HCT116 (cell line): ENCODE data around the gene TMEM151A. TPM values are rescaled to one million over a fixed set of nuclear protein-coding genes. Genes with fewer than 3 reads are reported as not detected.

ENCODE experiments used
- ATAC-seq: fragments of 200-7000 bp; cut with Tn5 transposase; 2 replicates; pipeline ENCODE4 v1.9.1; 2020; ENCODE audit warnings: mild to moderate bottlenecking, moderate library complexity
- BruUV-seq: library from RNA; stranded (reverse); fragments of 400-500 nt; replicated peaks from 2 replicates; lab custom pipeline; 2021; lab: Mats Ljungman, UMichigan
- CTCF ChIA-PET: fragments of 300-600 bp; sonication (Branson Sonifier 250); formaldehyde crosslinking; loops from one replicate; lab custom pipeline; 2021; ENCODE audit warnings: antibody characterized with exemption; lab: Charles Lee
- POLR2A ChIA-PET: fragments of 300-600, 350-600 bp; sonication (Branson Sonifier 250); formaldehyde crosslinking; loops from one replicate; lab custom pipeline; 2021; ENCODE audit warnings: antibody characterized with exemption; lab: Charles Lee
- RAD21 ChIA-PET, 2 experiments: fragments of 300-600 bp; sonication (Branson Sonifier 250); formaldehyde crosslinking; loops; one replicate each; lab custom pipeline; 2023; ENCODE audit warnings: low total read pairs in 2 of 2; ENCODE audit not compliant: uncharacterized antibody in 2 of 2, unreplicated experiment in 2 of 2, low non-redundant PET in 1 of 2; lab: Charles Lee
- DNase-seq: peaks from one replicate; pipeline ENCODE4 v3.0.0-alpha.2; 2010; ENCODE audit warnings: low read depth, low spot score
- H2AFZ ChIP-seq: fragments of 200-600 bp; shearing (Covaris generic), sonication (generic); 2 replicates; pipeline ENCODE4 v1.6.1; 2017; ENCODE audit warnings: low read depth, mixed run types, mixed read lengths, antibody characterized with exemption, low read length; ENCODE audit not compliant: poor library complexity, severe bottlenecking
- H3K27ac ChIP-seq: 2 replicates; pipeline ENCODE4 v1.5.1; 2012; ENCODE audit warnings: low read depth, low read length
- H3K27me3 ChIP-seq: fragments of 200-600 bp; sonication (generic); 2 replicates; pipeline ENCODE4 v1.6.1; 2016; ENCODE audit warnings: mixed run types, low read length, mixed read lengths; ENCODE audit not compliant: insufficient read depth
- H3K36me3 ChIP-seq, 2 experiments: fragments of 200-500 bp in 1 of 2; fragments of 200-600 bp in 1 of 2; sonication (Bioruptor generic) in 1 of 2; sonication (generic) in 1 of 2; 2 replicates each; pipeline versions ENCODE4 v1.5.1 to v1.6.1; 2014 to 2016; ENCODE audit warnings: low read length in 2 of 2, inconsistent platforms in 1 of 2, mixed read lengths in 1 of 2, mixed run types in 1 of 2; ENCODE audit not compliant: insufficient read depth in 2 of 2, control insufficient read depth in 1 of 2
- H3K4me1 ChIP-seq, 2 experiments: fragments of 200-600 bp in 1 of 2; sonication (generic) in 1 of 2; 2 replicates each; pipeline versions ENCODE4 v1.5.1 to v1.6.1; 2012 to 2017; ENCODE audit warnings: low read length in 2 of 2, inconsistent platforms in 1 of 2, mild to moderate bottlenecking in 1 of 2, mixed read lengths in 1 of 2, mixed run types in 1 of 2, moderate library complexity in 1 of 2; ENCODE audit not compliant: insufficient read depth in 2 of 2, control insufficient read depth in 1 of 2
- H3K4me2 ChIP-seq: fragments of 200-600 bp; sonication (generic); 2 replicates; pipeline ENCODE4 v1.6.1; 2017; ENCODE audit warnings: mixed run types, low read length, mixed read lengths
- H3K4me3 ChIP-seq, 2 experiments: fragments of 200-600 bp in 1 of 2; sonication (generic) in 1 of 2; replicated peaks in 1 of 2; 2 replicates each; pipeline ENCODE4 v1.5.1; 2011 to 2016; ENCODE audit warnings: low read length in 2 of 2, control low read depth in 1 of 2, low read depth in 1 of 2, mild to moderate bottlenecking in 1 of 2, mixed read lengths in 1 of 2, mixed run types in 1 of 2
- H3K79me2 ChIP-seq: fragments of 200-600 bp; sonication (generic); 2 replicates; pipeline ENCODE4 v1.6.1; 2017; ENCODE audit warnings: mild to moderate bottlenecking, mixed run types, low read length, moderate library complexity, mixed read lengths; ENCODE audit not compliant: insufficient read depth
- H3K9ac ChIP-seq: fragments of 200-600 bp; sonication (generic); 2 replicates; pipeline ENCODE4 v1.6.1; 2016; ENCODE audit warnings: low read length, mixed read lengths
- H3K9me2 ChIP-seq: fragments of 200-600 bp; sonication (generic), shearing (Covaris generic); 2 replicates; pipeline ENCODE4 v1.6.1; 2017; ENCODE audit warnings: mixed run types, mild to moderate bottlenecking, moderate library complexity; ENCODE audit not compliant: insufficient read depth
- H3K9me3 ChIP-seq, 2 experiments: fragments of 200-500 bp in 1 of 2; fragments of 200-600 bp in 1 of 2; sonication (Bioruptor generic) in 1 of 2; sonication (generic) in 1 of 2; 2 replicates each; pipeline ENCODE4 v1.6.1; 2014 to 2017; ENCODE audit warnings: low read length in 2 of 2, mixed read lengths in 2 of 2, inconsistent platforms in 1 of 2, low read depth in 1 of 2, mild to moderate bottlenecking in 1 of 2, mixed run types in 1 of 2, moderate library complexity in 1 of 2; ENCODE audit not compliant: control insufficient read depth in 1 of 2, insufficient read depth in 1 of 2
- H4K20me1 ChIP-seq: fragments of 200-600 bp; sonication (generic), shearing (Covaris generic); 2 replicates; pipeline ENCODE4 v1.6.1; 2017; ENCODE audit warnings: mixed run types, mild to moderate bottlenecking, moderate library complexity; ENCODE audit not compliant: insufficient read depth
- YY1 ChIP-seq: IDR thresholded peaks from 2 replicates; pipeline ENCODE4 v1.6.1; 2011; ENCODE audit warnings: low read length, low read depth, moderate library complexity, mild to moderate bottlenecking; ENCODE audit not compliant: insufficient replicate concordance; ENCODE audit errors: extremely low read depth
- ZNF274 ChIP-seq: fragments of 200-500 bp; sonication (Bioruptor generic); IDR thresholded peaks from 2 replicates; pipeline ENCODE4 v1.6.1; 2014; ENCODE audit warnings: mild to moderate bottlenecking, low read depth, low read length, inconsistent platforms
- intact Hi-C: fragments of 100-400 bp; cut with micrococcal nuclease; formaldehyde crosslinking; loops from 2 replicates; pipeline ENCODE4 v1.10.0; 2022
- total RNA-seq: library from RNA; stranded (reverse); gene quantifications from one replicate; pipeline ENCODE4 v1.2.1, GENCODE V29; 2021; ENCODE audit not compliant: unreplicated experiment

Gene TMEM151A
- total RNA-seq, 1 experiment from 2014 or later: 5.9 TPM

DNA sequence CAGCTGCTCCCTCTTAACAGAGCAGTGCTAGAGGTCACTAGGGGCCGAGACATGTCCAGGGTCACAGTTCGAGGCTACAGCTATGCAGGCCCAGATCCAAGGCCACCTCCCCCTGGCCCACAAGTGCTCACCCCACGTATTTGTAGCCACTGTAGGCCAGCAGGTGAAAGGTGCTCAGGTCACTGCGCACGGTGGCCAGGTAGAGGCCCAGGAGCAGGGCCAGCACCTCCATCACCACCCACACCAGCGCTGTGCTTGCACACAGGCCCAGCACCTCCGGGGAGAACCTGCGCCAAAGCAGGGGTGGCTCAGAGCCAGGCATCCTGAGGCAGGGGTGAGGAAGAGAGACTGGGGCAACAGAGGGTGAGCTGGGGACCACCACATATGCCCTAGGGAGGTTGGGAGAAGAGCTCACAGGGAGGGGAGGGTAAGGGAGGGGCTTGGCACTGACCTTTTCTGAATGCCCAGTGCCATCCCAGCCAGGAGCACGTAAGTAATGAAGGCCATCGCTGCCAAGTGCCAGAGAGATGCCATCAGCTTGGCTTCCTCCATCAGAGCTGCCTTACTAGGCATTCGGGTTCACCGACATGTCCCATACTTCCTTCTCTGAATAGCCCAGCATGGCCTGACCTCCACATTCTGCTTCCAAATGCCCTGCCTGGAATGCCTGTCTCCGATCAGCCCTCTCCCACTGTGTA lies 6.3 kb upstream of the TMEM151A start:
- intact Hi-C loops: no loop called here
- Histone ChIP-seq H3K27ac (no peak overlapping the region), H3K27me3 (no peaks in the 10 kb centered on the region), H3K4me3 (no peak overlapping the region), H3K4me1 (peaks cover 11 to 46% of the 10 kb centered on the region in 2 experiments), H3K9ac (no peak overlapping the region), H3K79me2 (peaks cover 19% of the 10 kb centered on the region), H3K9me3 (no peaks in the 10 kb centered on the region), H2AFZ (no peak overlapping the region), H3K9me2 (no peaks in the 10 kb centered on the region), H4K20me1 (no peaks in the 10 kb centered on the region), H3K4me2 (no peak overlapping the region), H3K36me3 (no peaks in the 10 kb centered on the region)
- RAD21 ChIA-PET: no interaction called here
- CTCF ChIA-PET: interaction anchor here (0.6 kb wide), 1 partner anchor 151 kb away, joined by 5 read pairs; no protein-coding TSS in a partner anchor
- BruUV-seq: no TSS peak
- POLR2A ChIA-PET: interaction anchor here (0.9 kb wide), 1 partner anchor 17 kb away, joined by 8 read pairs; the partner anchor contains the start of gene RAB1B
- ATAC-seq: no peak
- DNase-seq: no peak
- no peak for TF ChIP-seq ZNF274

DNA sequence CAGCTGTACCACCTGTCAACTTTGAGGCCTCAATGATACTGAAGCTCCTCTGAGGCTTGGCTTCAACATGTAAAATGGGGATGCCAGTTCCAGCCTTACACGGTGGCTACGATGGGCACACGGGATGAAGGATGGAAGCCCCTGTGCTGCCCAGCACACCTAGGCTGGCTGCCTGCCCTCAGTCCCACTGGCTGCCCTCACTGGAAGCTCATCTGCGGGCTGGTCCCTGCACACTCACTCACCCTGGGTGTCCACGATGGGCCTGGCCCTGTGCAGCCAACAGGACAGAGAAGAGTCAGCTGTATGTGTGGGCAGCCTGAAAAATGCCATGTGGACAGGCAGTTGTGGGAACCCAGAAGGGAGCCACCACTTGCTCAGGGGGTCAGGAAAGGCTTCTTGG lies 5.0 kb upstream of the TMEM151A start:
- Histone ChIP-seq H2AFZ (no peak overlapping the region), H3K9me2 (no peaks in the 10 kb centered on the region), H4K20me1 (no peaks in the 10 kb centered on the region), H3K27ac (no peak overlapping the region; the same call in 1 of the 2 replicates), H3K27me3 (no peaks in the 10 kb centered on the region), H3K4me3 (no peak overlapping the region), H3K4me2 (no peak overlapping the region), H3K4me1 (peaks cover 14 to 44% of the 10 kb centered on the region in 2 experiments), H3K9me3 (no peaks in the 10 kb centered on the region), H3K9ac (no peak overlapping the region), H3K79me2 (peaks cover 19% of the 10 kb centered on the region), H3K36me3 (no peaks in the 10 kb centered on the region)
- CTCF ChIA-PET: interaction anchor here (3.4 kb wide), 1 partner anchor 25 kb away, joined by 25 read pairs; no protein-coding TSS in a partner anchor
- intact Hi-C loops: no loop called here
- no peak for ATAC-seq
- no peak for DNase-seq
- TF ChIP-seq YY1: no peak
- BruUV-seq: no TSS peak
- POLR2A ChIA-PET: interaction anchor here (0.9 kb wide), 1 partner anchor 18 kb away, joined by 8 read pairs; the partner anchor contains the start of gene RAB1B
- RAD21 ChIA-PET: no interaction called here
